A673 (cell line): ENCODE data around the gene TAAR9. TPM values are rescaled to one million over a fixed set of nuclear protein-coding genes. Genes with fewer than 3 reads are reported as not detected.

ENCODE experiments used
- BruUV-seq: library from RNA; stranded (reverse); fragments of 400-500 nt; replicated peaks from 2 replicates; lab custom pipeline; 2021; lab: Mats Ljungman, UMichigan
- CTCF ChIA-PET: fragments of 300-600 bp; sonication (Branson Sonifier 250); formaldehyde crosslinking; loops from one replicate; lab custom pipeline; 2022; ENCODE audit warnings: antibody characterized with exemption; lab: Charles Lee
- POLR2A ChIA-PET: fragments of 300-600 bp; sonication (Branson Sonifier 250); formaldehyde crosslinking; loops from one replicate; lab custom pipeline; 2022; ENCODE audit warnings: antibody characterized with exemption; ENCODE audit not compliant: low non-redundant PET; lab: Charles Lee
- DNase-seq: peaks from one replicate; pipeline ENCODE4 v3.0.0-alpha.2; 2015; ENCODE audit warnings: low spot score
- H3K27ac ChIP-seq: fragments of 200-600 bp; sonication (generic); 2 replicates; pipeline ENCODE4 v1.5.1; 2016; ENCODE audit warnings: mixed run types, low read depth, mild to moderate bottlenecking, mixed read lengths, antibody characterized with exemption, low read length; ENCODE audit not compliant: poor library complexity, severe bottlenecking
- H3K27me3 ChIP-seq: fragments of 200-600 bp; sonication (generic); replicated peaks from 2 replicates; pipeline ENCODE4 v1.6.1; 2017; ENCODE audit warnings: mixed run types, low read depth, mild to moderate bottlenecking, mixed read lengths, antibody characterized with exemption, low read length; ENCODE audit not compliant: insufficient read depth, poor library complexity
- H3K36me3 ChIP-seq: fragments of 200-600 bp; sonication (generic); 2 replicates; pipeline ENCODE4 v1.6.1; 2016; ENCODE audit warnings: mixed run types, mild to moderate bottlenecking, mixed read lengths, antibody characterized with exemption, low read length; ENCODE audit not compliant: insufficient read depth, poor library complexity, severe bottlenecking
- H3K4me1 ChIP-seq: fragments of 200-600 bp; sonication (generic); 2 replicates; pipeline ENCODE4 v1.6.1; 2017; ENCODE audit warnings: mixed run types, mild to moderate bottlenecking, mixed read lengths, antibody characterized with exemption, low read length; ENCODE audit not compliant: insufficient read depth, poor library complexity, severe bottlenecking
- H3K4me3 ChIP-seq: fragments of 200-600 bp; sonication (generic); 2 replicates; pipeline ENCODE4 v1.5.1; 2016; ENCODE audit warnings: low read depth, mixed run types, mild to moderate bottlenecking, mixed read lengths, low read length; ENCODE audit not compliant: poor library complexity, severe bottlenecking
- H3K9me3 ChIP-seq: fragments of 200-600 bp; sonication (generic); 2 replicates; pipeline ENCODE4 v1.6.1; 2016; ENCODE audit warnings: mixed run types, low read depth, mild to moderate bottlenecking, mixed read lengths, antibody characterized with exemption, low read length; ENCODE audit not compliant: poor library complexity, severe bottlenecking
- EZH2 ChIP-seq: fragments of 200-600 bp; sonication (generic); IDR thresholded peaks from 2 replicates; pipeline ENCODE4 v1.6.1; 2017; ENCODE audit warnings: borderline replicate concordance, low read depth, mild to moderate bottlenecking, mixed read lengths, antibody characterized with exemption, low read length; ENCODE audit not compliant: poor library complexity, severe bottlenecking
- intact Hi-C: fragments of 100-400 bp; cut with micrococcal nuclease; formaldehyde crosslinking; loops from one replicate; pipeline ENCODE4 v1.10.0; 2022; ENCODE audit not compliant: unreplicated experiment
- total RNA-seq: library from RNA; stranded (reverse); gene quantifications from 2 replicates; pipeline ENCODE4 v1.2.3, GENCODE V29; 2021
- TF ChIP-seq, protein P1 (sequence below): fragments of 300-800, 200-600 bp; sonication (generic); conservative IDR thresholded peaks from 2 replicates; pipeline ENCODE4 v1.5.1; 2017; ENCODE audit warnings: low read depth, mild to moderate bottlenecking, antibody characterized with exemption, low read length, moderate library complexity, mixed read lengths

The TAAR9 gene
- total RNA-seq, 1 experiment from 2014 or later, result not detected

DNA sequence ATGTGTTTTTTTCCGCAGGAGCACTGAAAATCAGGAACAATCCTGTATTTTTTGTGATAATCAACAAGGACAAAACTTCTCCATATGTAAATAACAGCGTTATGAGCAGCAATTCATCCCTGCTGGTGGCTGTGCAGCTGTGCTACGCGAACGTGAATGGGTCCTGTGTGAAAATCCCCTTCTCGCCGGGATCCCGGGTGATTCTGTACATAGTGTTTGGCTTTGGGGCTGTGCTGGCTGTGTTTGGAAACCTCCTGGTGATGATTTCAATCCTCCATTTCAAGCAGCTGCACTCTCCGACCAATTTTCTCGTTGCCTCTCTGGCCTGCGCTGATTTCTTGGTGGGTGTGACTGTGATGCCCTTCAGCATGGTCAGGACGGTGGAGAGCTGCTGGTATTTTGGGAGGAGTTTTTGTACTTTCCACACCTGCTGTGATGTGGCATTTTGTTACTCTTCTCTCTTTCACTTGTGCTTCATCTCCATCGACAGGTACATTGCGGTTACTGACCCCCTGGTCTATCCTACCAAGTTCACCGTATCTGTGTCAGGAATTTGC, 32.2 kb downstream of the TAAR9 start, which contains the start of gene TAAR6:
TAAR6 (plus strand) TSS at position 102 of the 557 bp plus-strand sequence; CDS start at position 102, 0 bp downstream.
- ChIA-PET POLR2A (no interaction called here), CTCF (no interaction called here)
- Histone ChIP-seq H3K4me3 (no peak within 1 kb of the TSS), H3K9me3 (no peaks in the 10 kb centered on the region), H3K4me1 (no peaks in the 10 kb centered on the region), H3K27ac (no peak within 1 kb of the TSS), H3K27me3 (peaks cover 88% of the 10 kb centered on the region), H3K36me3 (no peaks in the 10 kb centered on the region)
- intact Hi-C loops, result no loop called here
- no peak for DNase-seq
- TF ChIP-seq EZH2, result no peak
- TF ChIP-seq, protein P1, sequence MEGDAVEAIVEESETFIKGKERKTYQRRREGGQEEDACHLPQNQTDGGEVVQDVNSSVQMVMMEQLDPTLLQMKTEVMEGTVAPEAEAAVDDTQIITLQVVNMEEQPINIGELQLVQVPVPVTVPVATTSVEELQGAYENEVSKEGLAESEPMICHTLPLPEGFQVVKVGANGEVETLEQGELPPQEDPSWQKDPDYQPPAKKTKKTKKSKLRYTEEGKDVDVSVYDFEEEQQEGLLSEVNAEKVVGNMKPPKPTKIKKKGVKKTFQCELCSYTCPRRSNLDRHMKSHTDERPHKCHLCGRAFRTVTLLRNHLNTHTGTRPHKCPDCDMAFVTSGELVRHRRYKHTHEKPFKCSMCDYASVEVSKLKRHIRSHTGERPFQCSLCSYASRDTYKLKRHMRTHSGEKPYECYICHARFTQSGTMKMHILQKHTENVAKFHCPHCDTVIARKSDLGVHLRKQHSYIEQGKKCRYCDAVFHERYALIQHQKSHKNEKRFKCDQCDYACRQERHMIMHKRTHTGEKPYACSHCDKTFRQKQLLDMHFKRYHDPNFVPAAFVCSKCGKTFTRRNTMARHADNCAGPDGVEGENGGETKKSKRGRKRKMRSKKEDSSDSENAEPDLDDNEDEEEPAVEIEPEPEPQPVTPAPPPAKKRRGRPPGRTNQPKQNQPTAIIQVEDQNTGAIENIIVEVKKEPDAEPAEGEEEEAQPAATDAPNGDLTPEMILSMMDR, result no peak
- no TSS peak for BruUV-seq

DNA sequence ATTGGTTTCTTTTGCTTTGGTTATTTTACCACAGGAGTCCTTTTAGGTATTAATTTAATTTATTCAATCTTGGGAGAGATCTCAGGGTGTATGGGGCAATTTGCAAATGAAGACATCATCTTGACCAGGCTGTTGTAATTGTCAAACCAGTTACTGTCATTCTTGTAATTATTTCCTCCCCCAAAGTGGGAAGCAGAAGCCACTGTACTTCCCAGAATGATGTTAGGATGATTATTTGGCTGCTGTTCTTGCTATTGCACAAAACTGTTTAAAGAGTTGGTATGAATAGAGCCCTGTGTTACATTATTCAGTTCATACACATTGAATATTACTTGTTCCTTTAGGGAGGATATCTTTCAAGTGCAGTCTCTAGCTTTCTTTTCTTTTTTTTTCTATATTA, 33.7 kb downstream of the TAAR9 start:
- intact Hi-C loops, result no loop called here

DNA sequence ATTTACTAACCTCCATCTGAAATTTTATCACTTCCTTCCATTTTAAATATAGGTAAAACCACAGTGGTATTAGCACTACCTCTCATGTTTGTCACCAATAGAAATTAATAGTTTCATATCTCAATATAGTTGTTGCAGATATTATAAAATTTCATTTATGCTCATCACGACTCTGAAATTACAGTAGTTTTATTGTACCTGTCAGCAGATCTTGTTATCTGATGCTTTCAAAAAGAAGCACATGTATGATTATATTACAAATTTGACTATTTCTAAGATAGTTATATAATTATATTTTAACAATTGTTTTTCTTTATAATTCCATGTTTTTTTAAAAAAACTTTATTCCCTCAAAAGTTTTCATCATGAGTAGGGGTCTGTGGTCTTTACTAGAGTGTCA, 46.6 kb downstream of the TAAR9 start:
- POLR2A ChIA-PET, result no interaction called here

More for the DNA sequence above, 33.7 kb downstream of the TAAR9 start:
- BruUV-seq, result no TSS peak
- ChIA-PET POLR2A (no interaction called here), CTCF (no interaction called here)
- TF ChIP-seq, protein P1, result no peak
- TF ChIP-seq EZH2, result no peak
- no peak overlapping the region for H3K4me3 ChIP-seq
- DNase-seq, result no peak
- H3K27ac ChIP-seq, result no peak overlapping the region
- H3K27me3 ChIP-seq, result peaks cover 86% of the 10 kb centered on the region
- no peaks in the 10 kb centered on the region for H3K36me3 ChIP-seq
- H3K9me3 ChIP-seq, result no peaks in the 10 kb centered on the region
- H3K4me1 ChIP-seq, result no peaks in the 10 kb centered on the region

DNA sequence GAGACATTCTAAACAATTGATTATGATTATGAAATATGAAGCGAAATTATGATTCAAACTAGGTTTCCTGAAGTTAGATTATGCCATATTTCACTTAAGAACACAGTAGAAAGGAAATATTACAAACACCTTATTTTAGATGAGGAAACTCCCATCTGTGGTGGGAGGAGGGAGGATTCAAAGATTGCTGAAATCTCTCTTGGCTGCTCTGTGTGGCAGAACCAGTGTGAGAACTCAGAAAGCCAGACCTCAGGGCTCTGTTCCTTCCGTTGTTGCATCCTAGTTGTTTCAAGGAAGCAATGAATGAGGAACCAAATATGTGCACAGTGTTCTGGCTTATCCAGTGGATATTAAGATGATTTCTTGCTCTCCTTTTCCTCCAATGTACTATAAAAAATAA, 49.3 kb downstream of the TAAR9 start:
- no TSS peak for BruUV-seq

More for the DNA sequence above, 46.6 kb downstream of the TAAR9 start:
- DNase-seq, result no peak
- no peak overlapping the region for H3K4me3 ChIP-seq
- CTCF ChIA-PET, result no interaction called here
- H3K27ac ChIP-seq, result no peak overlapping the region
- peaks cover 71% of the 10 kb centered on the region for H3K27me3 ChIP-seq
- H3K4me1 ChIP-seq, result no peaks in the 10 kb centered on the region
- intact Hi-C loops, result no loop called here
- no peaks in the 10 kb centered on the region for H3K9me3 ChIP-seq
- no TSS peak for BruUV-seq
- TF ChIP-seq EZH2, result no peak
- no peaks in the 10 kb centered on the region for H3K36me3 ChIP-seq

More for the DNA sequence above, 49.3 kb downstream of the TAAR9 start:
- ChIA-PET POLR2A (no interaction called here), CTCF (no interaction called here)
- TF ChIP-seq, protein P1, result no peak
- TF ChIP-seq EZH2, result no peak
- Histone ChIP-seq H3K27me3 (peaks cover 69% of the 10 kb centered on the region), H3K36me3 (no peaks in the 10 kb centered on the region), H3K9me3 (no peaks in the 10 kb centered on the region), H3K4me3 (no peak overlapping the region), H3K27ac (no peak overlapping the region), H3K4me1 (no peaks in the 10 kb centered on the region)
- intact Hi-C loops, result no loop called here
- no peak for DNase-seq
